Upper lobe of right lung (tissue), 1 donor: Measurements from ENCODE around the gene ELOVL3. TPM values are rescaled to one million over a fixed set of nuclear protein-coding genes. Genes with fewer than 3 reads are reported as not detected.

Source experiments
- ATAC-seq: fragments of 200-7000 bp; cut with Tn5 transposase; one replicate; pipeline ENCODE4 v1.9.1; 2020; ENCODE audit warnings: mild to moderate bottlenecking, moderate library complexity
- DNase-seq: peaks from one replicate; pipeline ENCODE4 v3.0.0-alpha.2; 2020
- H3K27ac ChIP-seq: fragments of 200-600 bp; one replicate; pipeline ENCODE4 v1.8.0; 2022
- H3K27me3 ChIP-seq: fragments of 200-600 bp; one replicate; pipeline ENCODE4 v1.8.0; 2022; ENCODE audit warnings: mild to moderate bottlenecking
- H3K36me3 ChIP-seq: fragments of 200-600 bp; one replicate; pipeline ENCODE4 v1.8.0; 2022
- H3K4me1 ChIP-seq: fragments of 200-600 bp; one replicate; pipeline ENCODE4 v1.8.0; 2022
- H3K4me3 ChIP-seq: fragments of 200-600 bp; one replicate; pipeline ENCODE4 v1.8.0; 2022; ENCODE audit warnings: mild to moderate bottlenecking
- H3K9me3 ChIP-seq: fragments of 200-600 bp; one replicate; pipeline ENCODE4 v1.8.0; 2022
- CTCF ChIP-seq: fragments of 200-600 bp; IDR thresholded peaks from one replicate; pipeline ENCODE4 v1.8.0; 2022; ENCODE audit warnings: antibody characterized with exemption
- intact Hi-C: fragments of 100-400 bp; cut with DNase I; formaldehyde crosslinking; loops from one replicate; pipeline ENCODE4 v1.11.0; 2022
- total RNA-seq: library from RNA; stranded (reverse); fragmentation: NEBNext Ultra II Directional; extraction: Animal tissue kit (Norgen Biotek cat#: 25700); gene quantifications from one replicate; pipeline ENCODE4 v1.2.1, GENCODE V29; 2021
- donor health status: DM: no; HTN: yes; CAD: no; lungs with severe emphysema.

ELOVL3 gene
- total RNA-seq, 1 donor from 2014 or later: 0.87 TPM

GRCh38 chr10:102230861-102231356 is 4.8 kb downstream of the ELOVL3 start:
- peak; percentile 80 for DNase-seq
- H3K9me3 ChIP-seq: no peaks in the 10 kb centered on the region
- no peaks in the 10 kb centered on the region for H3K36me3 ChIP-seq
- H3K4me1 ChIP-seq: peaks cover 33% of the 10 kb centered on the region
- peak; percentile 2 for ATAC-seq
- TF ChIP-seq CTCF: peak; percentile 34
- peak overlapping the region; percentile 50 for H3K4me3 ChIP-seq
- intact Hi-C loops: loop anchor here (5.0 kb wide), 1 partner anchor 121 kb away; no protein-coding TSS in a partner anchor
- H3K27me3 ChIP-seq: peaks cover 38% of the 10 kb centered on the region
- H3K27ac ChIP-seq: no peak overlapping the region

- TF ChIP-seq CTCF: peak; percentile 75
- intact Hi-C loops: loop anchor here (5.0 kb wide), 1 partner anchor 121 kb away; no protein-coding TSS in a partner anchor
- Histone ChIP-seq H3K4me1 (peaks cover 28% of the 10 kb centered on the region), H3K9me3 (no peaks in the 10 kb centered on the region), H3K27me3 (peaks cover 38% of the 10 kb centered on the region), H3K36me3 (no peaks in the 10 kb centered on the region), H3K4me3 (peak overlapping the region; percentile 50), H3K27ac (no peak overlapping the region)
- ATAC-seq (peak; percentile 78), DNase-seq (peak; percentile 86)
Measured at GRCh38 chr10:102231357-102232318, 5.5 kb downstream of the ELOVL3 start.

GRCh38 chr10:102233997-102234396 is 7.9 kb downstream of the ELOVL3 start:
- no peaks in the 10 kb centered on the region for H3K36me3 ChIP-seq
- no peak for ATAC-seq
- no peaks in the 10 kb centered on the region for H3K9me3 ChIP-seq
- peaks cover 38% of the 10 kb centered on the region for H3K27me3 ChIP-seq
- H3K4me1 ChIP-seq: peaks cover 20% of the 10 kb centered on the region
- H3K4me3 ChIP-seq: no peak overlapping the region
- no peak for DNase-seq
- intact Hi-C loops: loop anchor here (5.0 kb wide), 1 partner anchor 118 kb away; no protein-coding TSS in a partner anchor
- no peak for TF ChIP-seq CTCF
- no peak overlapping the region for H3K27ac ChIP-seq

- ATAC-seq: no peak
- no peak overlapping the region for H3K27ac ChIP-seq
- TF ChIP-seq CTCF: no peak
Measured at GRCh38 chr10:102234888-102235597, 8.9 kb downstream of the ELOVL3 start.

GRCh38 chr10:102235598-102235920 is 9.5 kb downstream of the ELOVL3 start:
- Histone ChIP-seq H3K9me3 (no peaks in the 10 kb centered on the region), H3K27me3 (peaks cover 51% of the 10 kb centered on the region), H3K36me3 (no peaks in the 10 kb centered on the region), H3K27ac (no peak overlapping the region), H3K4me1 (peaks cover 17% of the 10 kb centered on the region), H3K4me3 (no peak overlapping the region)
- DNase-seq: no peak
- intact Hi-C loops: no loop called here
- ATAC-seq: no peak
- no peak for TF ChIP-seq CTCF

More at GRCh38 chr10:102234888-102235597, 8.9 kb downstream of the ELOVL3 start:
- Histone ChIP-seq H3K9me3 (no peaks in the 10 kb centered on the region), H3K27me3 (peaks cover 46% of the 10 kb centered on the region), H3K4me3 (no peak overlapping the region), H3K4me1 (peaks cover 17% of the 10 kb centered on the region), H3K36me3 (no peaks in the 10 kb centered on the region)
- no peak for DNase-seq
- intact Hi-C loops: loop anchor here (5.0 kb wide), 1 partner anchor 117 kb away; no protein-coding TSS in a partner anchor
